ENCODE results near the gene DKK3. TPM values are rescaled to one million over a fixed set of nuclear protein-coding genes. Genes with fewer than 3 reads are reported as not detected.
A peak's percentile ranks its signal among the peaks of the same experiment; 100 is the strongest.

Gene DKK3
- total and polyA plus RNA-seq, 2 experiments from 2014 or later = 16.8 to 31.1 TPM

- TF ChIP-seq ZNF462 (CRISPR knock-in tag; IDR thresholded peaks at IDR 0.05) = no peak
- no peak for TF ChIP-seq STAT1 (IDR thresholded peaks at IDR 0.05; ENCODE audit: unreplicated experiment)
- no peak for TF ChIP-seq CREB1 (CRISPR knock-in tag; IDR thresholded peaks at IDR 0.05; ENCODE audit: low read depth)
- no peak for TF ChIP-seq EZH2 (IDR thresholded peaks at IDR 0.05; ENCODE audit: low read depth, unreplicated experiment)
Measured at GRCh38 chr11:11923828-11924227, 84.6 kb downstream of the DKK3 start (continued).

GRCh38 chr11:11916981-11917399 is 91.4 kb downstream of the DKK3 start:
- H3K36me3 Mint-ChIP-seq (ENCODE audit: low read depth) = no peaks in the 10 kb centered on the region
- no peaks in the 10 kb centered on the region for H3K27me3 Mint-ChIP-seq (ENCODE audit: insufficient read depth, low read depth, poor library complexity)
- ATAC-seq = peak; percentile 51
- 0 out of 2 replicates have a peak overlapping the region, but pooled peaks have one; percentile 35 for H3K27ac ChIP-seq (ENCODE audit: low read depth)
- H3K27ac Mint-ChIP-seq = peak overlapping the region; percentile 22; the same call in 1 of the 2 replicates
- no peaks in the 10 kb centered on the region for H3K27me3 ChIP-seq (ENCODE audit: insufficient read depth)
- no peak overlapping the region for H3K4me2 ChIP-seq
- no peaks in the 10 kb centered on the region for H3K9me2 ChIP-seq (ENCODE audit: insufficient read depth)
- no peak overlapping the region for H3K4me3 ChIP-seq
- H3K36me3 ChIP-seq (ENCODE audit: insufficient read depth) = no peaks in the 10 kb centered on the region
- H3K4me1 ChIP-seq (ENCODE audit: insufficient read depth) = no peaks in the 10 kb centered on the region
- H4K20me1 ChIP-seq (replicated peaks; ENCODE audit: insufficient read depth) = no peaks in the 10 kb centered on the region
- H3K79me2 ChIP-seq (replicated peaks; ENCODE audit: insufficient read depth) = no peaks in the 10 kb centered on the region
- DNase-seq (ENCODE audit: low spot score) = peak; percentile 19
- H3K4me3 Mint-ChIP-seq = no peak overlapping the region
- H3K4me1 Mint-ChIP-seq = peaks cover 14% of the 10 kb centered on the region
- H2AFZ ChIP-seq = no peak overlapping the region
- no peaks in the 10 kb centered on the region for H3K9me3 Mint-ChIP-seq
- no peaks in the 10 kb centered on the region for H3F3A ChIP-seq (replicated peaks; ENCODE audit: low read depth)
- TF ChIP-seq ETS1 (IDR thresholded peaks at IDR 0.05) = no peak
- no peak for TF ChIP-seq STAT1 (IDR thresholded peaks at IDR 0.05; ENCODE audit: unreplicated experiment)
- no peak for TF ChIP-seq JUNB (IDR thresholded peaks at IDR 0.05; ENCODE audit: unreplicated experiment)
- TF ChIP-seq EZH2 (IDR thresholded peaks at IDR 0.05; ENCODE audit: low read depth, unreplicated experiment) = no peak
- TF ChIP-seq ZNF114 (CRISPR knock-in tag; IDR thresholded peaks at IDR 0.05) = no peak
- TF ChIP-seq ZNF462 (CRISPR knock-in tag; IDR thresholded peaks at IDR 0.05) = no peak
